GM06990 (cell line): ENCODE results near the gene AQP6.

Source experiments
- DNase-seq: peaks from one replicate; pipeline ENCODE4 v3.0.0-alpha.2; 2011; ENCODE audit not compliant: insufficient read length; ENCODE audit errors: extremely low read depth
- H3K27me3 ChIP-seq: replicated peaks from 2 replicates; pipeline ENCODE4 v1.6.0; 2011; ENCODE audit warnings: low read length; ENCODE audit not compliant: control insufficient read depth, insufficient read depth
- H3K36me3 ChIP-seq: 2 replicates; pipeline ENCODE4 v1.5.1; 2011; ENCODE audit warnings: low read length; ENCODE audit not compliant: control insufficient read depth, insufficient read depth
- H3K4me3 ChIP-seq: replicated peaks from 2 replicates; pipeline ENCODE4 v1.5.1; 2011; ENCODE audit warnings: low read depth, mild to moderate bottlenecking, control low read depth, low read length
- CTCF ChIP-seq: IDR thresholded peaks from 2 replicates; pipeline ENCODE4 v1.5.1; 2011; ENCODE audit warnings: low read length, control low read depth, mild to moderate bottlenecking, inconsistent platforms; ENCODE audit not compliant: insufficient read depth, poor library complexity, severe bottlenecking

The AQP6 gene

GRCh38 chr12:49948866-49949845 lies 23.6 kb upstream of the AQP6 start:
- H3K27me3 ChIP-seq, result peaks cover 2% of the 10 kb centered on the region
- no peaks in the 10 kb centered on the region for H3K36me3 ChIP-seq
- TF ChIP-seq CTCF, result no peak
- no peak for DNase-seq
- no peak overlapping the region for H3K4me3 ChIP-seq

- Histone ChIP-seq H3K4me3 (no peak overlapping the region), H3K27me3 (peaks cover 3% of the 10 kb centered on the region), H3K36me3 (no peaks in the 10 kb centered on the region)
- DNase-seq, result no peak
- TF ChIP-seq CTCF, result no peak
Measured at GRCh38 chr12:49949866-49950265, 22.9 kb upstream of the AQP6 start.

DNA sequence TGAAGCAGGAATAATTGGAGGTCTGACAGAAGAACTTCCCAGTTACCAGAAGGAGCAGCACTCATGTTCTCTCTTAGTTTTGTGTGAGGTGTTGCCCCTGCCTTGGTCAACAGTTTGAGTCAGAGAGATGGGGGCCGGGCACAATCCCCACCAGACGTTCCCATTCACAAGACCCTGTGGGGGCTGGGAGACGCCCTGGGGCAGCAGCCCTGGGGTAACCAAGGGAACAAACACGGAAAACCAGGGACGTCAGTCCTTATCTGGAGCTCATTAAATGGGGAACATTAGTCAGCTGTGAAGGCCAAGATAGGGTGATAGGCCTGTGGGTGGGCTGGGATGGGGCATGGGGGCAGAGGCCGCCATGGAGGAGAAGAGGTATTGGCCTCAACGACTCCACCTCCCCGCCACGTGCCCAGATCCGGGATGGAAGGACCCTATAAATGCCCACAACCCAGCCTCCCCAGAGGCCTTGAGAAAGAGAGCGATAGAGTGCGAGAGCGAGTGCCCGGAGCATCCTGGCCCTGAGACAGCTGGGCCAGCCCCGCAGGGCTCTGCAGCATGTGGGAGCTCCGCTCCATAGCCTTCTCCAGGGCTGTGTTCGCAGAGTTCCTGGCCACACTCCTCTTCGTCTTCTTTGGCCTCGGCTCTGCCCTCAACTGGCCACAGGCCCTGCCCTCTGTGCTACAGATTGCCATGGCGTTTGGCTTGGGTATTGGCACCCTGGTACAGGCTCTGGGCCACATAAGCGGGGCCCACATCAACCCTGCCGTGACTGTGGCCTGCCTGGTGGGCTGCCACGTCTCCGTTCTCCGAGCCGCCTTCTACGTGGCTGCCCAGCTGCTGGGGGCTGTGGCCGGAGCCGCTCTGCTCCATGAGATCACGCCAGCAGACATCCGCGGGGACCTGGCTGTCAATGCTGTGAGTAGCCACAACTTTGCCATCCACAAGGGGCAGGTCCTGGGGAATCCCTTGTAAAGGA lies 22.2 kb upstream of the AQP6 start, which contains the start of gene AQP2:
Gene AQP2 (plus strand): TSS at position 465 of the 979 bp plus-strand sequence. CDS start 94 bp downstream, at position 559.
- peaks cover 5% of the 10 kb centered on the region for H3K27me3 ChIP-seq
- DNase-seq, result no peak
- no peak for TF ChIP-seq CTCF
- no peak within 1 kb of the TSS for H3K4me3 ChIP-seq
- H3K36me3 ChIP-seq, result no peaks in the 10 kb centered on the region

DNA sequence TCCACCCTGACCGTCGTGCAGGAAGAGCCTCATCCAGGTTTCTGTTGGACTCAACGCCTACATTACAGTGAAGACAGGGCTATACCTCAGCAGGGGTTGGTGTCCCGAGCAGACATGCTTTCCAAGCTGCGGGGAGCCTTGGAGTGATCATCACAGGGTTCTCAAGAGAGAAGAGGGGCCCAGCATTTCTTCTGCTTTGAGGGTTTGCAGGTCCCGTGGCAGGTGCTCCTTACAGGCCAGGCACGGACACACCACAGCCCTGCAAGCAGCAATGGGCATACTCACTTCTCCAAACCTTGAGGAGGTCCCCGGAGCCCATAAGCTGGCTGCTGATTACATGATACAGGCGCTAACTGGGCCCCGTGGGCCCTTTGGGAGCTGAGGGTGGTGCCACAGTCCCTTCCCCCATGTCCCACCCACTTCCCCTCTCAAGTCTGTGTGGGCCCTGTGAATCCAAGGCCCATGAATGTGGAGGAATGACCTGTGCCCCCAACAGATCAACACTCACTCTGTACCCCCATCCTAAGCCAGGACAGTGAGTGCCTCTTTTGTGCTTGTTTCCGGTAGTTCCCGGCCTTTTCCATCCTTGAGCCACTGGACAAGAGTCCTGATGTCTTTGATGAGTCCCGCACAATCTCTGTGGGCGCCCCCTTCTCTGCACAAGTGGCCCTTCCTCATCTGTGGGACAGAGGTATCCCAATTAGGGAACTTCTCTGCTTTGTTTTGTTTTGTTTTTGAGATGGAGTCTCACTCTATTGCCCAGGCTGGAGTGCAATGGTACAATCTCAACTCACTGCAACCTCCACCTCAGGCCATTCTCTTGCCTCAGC lies 21.1 kb upstream of the AQP6 start:
- TF ChIP-seq CTCF, result no peak
- DNase-seq, result no peak
- H3K4me3 ChIP-seq, result no peak overlapping the region
- H3K36me3 ChIP-seq, result no peaks in the 10 kb centered on the region
- peaks cover 5% of the 10 kb centered on the region for H3K27me3 ChIP-seq

- no peak for TF ChIP-seq CTCF
- peaks cover 5% of the 10 kb centered on the region for H3K27me3 ChIP-seq
- DNase-seq, result no peak
- no peak overlapping the region for H3K4me3 ChIP-seq
- H3K36me3 ChIP-seq, result no peaks in the 10 kb centered on the region
Measured at GRCh38 chr12:49952391-49953055, 20.2 kb upstream of the AQP6 start.
